MM.1S (cell line): ENCODE data around the gene MOSMO.

Experiments used
- DNase-seq: peaks from one replicate; pipeline ENCODE4 v3.0.0-alpha.2; 2015
- H2AFZ ChIP-seq: fragments of 300-600 bp; sonication (generic); 2 replicates; pipeline ENCODE4 v1.6.0; 2016; ENCODE audit warnings: antibody characterized with exemption, low read length
- H3F3A ChIP-seq: fragments of 300-600 bp; sonication (generic); 2 replicates; pipeline ENCODE4 v1.6.1; 2016; ENCODE audit warnings: mild to moderate bottlenecking, antibody characterized with exemption, low read length, moderate library complexity, mixed read lengths; ENCODE audit not compliant: insufficient read depth
- H3K27ac ChIP-seq: fragments of 300-600 bp; sonication (generic); 2 replicates; pipeline ENCODE4 v1.5.1; 2016; ENCODE audit warnings: mild to moderate bottlenecking, low read length
- H3K27me3 ChIP-seq: fragments of 300-600 bp; sonication (generic); replicated peaks from 2 replicates; pipeline ENCODE4 v1.6.0; 2016; ENCODE audit warnings: low read length; ENCODE audit not compliant: insufficient read depth
- H3K36me3 ChIP-seq: fragments of 300-600 bp; sonication (generic); replicated peaks from 2 replicates; pipeline ENCODE4 v1.6.1; 2016; ENCODE audit warnings: mild to moderate bottlenecking, low read length, mixed read lengths; ENCODE audit not compliant: insufficient read depth
- H3K4me1 ChIP-seq: fragments of 300-600 bp; sonication (generic); 2 replicates; pipeline ENCODE4 v1.6.1; 2016; ENCODE audit warnings: low read length, mixed read lengths
- H3K4me2 ChIP-seq: fragments of 300-600 bp; sonication (generic); 2 replicates; pipeline ENCODE4 v1.6.0; 2016; ENCODE audit warnings: low read depth, low read length
- H3K4me3 ChIP-seq: fragments of 300-600 bp; sonication (generic); 2 replicates; pipeline ENCODE4 v1.5.1; 2016; ENCODE audit warnings: low read length, mixed read lengths
- H3K79me2 ChIP-seq: fragments of 300-600 bp; sonication (generic); 2 replicates; pipeline ENCODE4 v1.6.1; 2016; ENCODE audit warnings: mixed run types, low read length, mixed read lengths
- H3K9ac ChIP-seq: fragments of 300-600 bp; sonication (generic); 2 replicates; pipeline ENCODE4 v1.6.1; 2016; ENCODE audit warnings: low read length, mixed read lengths
- H3K9me2 ChIP-seq: fragments of 300-600 bp; sonication (generic); replicated peaks from 2 replicates; pipeline ENCODE4 v1.6.1; 2016; ENCODE audit warnings: mild to moderate bottlenecking, low read length, mixed read lengths; ENCODE audit not compliant: insufficient read depth
- H3K9me3 ChIP-seq: fragments of 300-600 bp; sonication (generic); replicated peaks from 2 replicates; pipeline ENCODE4 v1.6.1; 2016; ENCODE audit warnings: mild to moderate bottlenecking, low read length, mixed read lengths; ENCODE audit not compliant: insufficient read depth
- H4K20me1 ChIP-seq: fragments of 300-600 bp; sonication (generic); 2 replicates; pipeline ENCODE4 v1.6.1; 2016; ENCODE audit warnings: mild to moderate bottlenecking, low read length, moderate library complexity, mixed read lengths; ENCODE audit not compliant: insufficient read depth
- EZH2 ChIP-seq: fragments of 300-600 bp; sonication (generic); optimal IDR thresholded peaks from 2 replicates; pipeline ENCODE3; 2017; ENCODE audit warnings: low read depth, mild to moderate bottlenecking, antibody characterized with exemption, low read length, mixed read lengths
- EZH2phosphoT487 ChIP-seq: fragments of 300-600 bp; sonication (generic); IDR thresholded peaks from 2 replicates; pipeline ENCODE4 v1.6.1; 2018; ENCODE audit warnings: antibody characterized with exemption, low read length
- TF ChIP-seq, protein P1 (sequence below): fragments of 300-600 bp; sonication (generic); IDR thresholded peaks from 2 replicates; pipeline ENCODE4 v1.5.1; 2016; ENCODE audit warnings: antibody characterized with exemption, low read length, mixed read lengths

MOSMO gene

GRCh38 chr16:21973945-21974344, 34.0 kb upstream of the MOSMO start:
- no peak for DNase-seq
- H4K20me1 ChIP-seq, result no peaks in the 10 kb centered on the region
- 0 out of 2 replicates have a peak, but pooled peaks cover 3% of the 10 kb centered on the region for H3K79me2 ChIP-seq
- H3K27me3 ChIP-seq, result no peaks in the 10 kb centered on the region
- H2AFZ ChIP-seq, result no peak overlapping the region
- H3K9me3 ChIP-seq, result no peaks in the 10 kb centered on the region
- no peak overlapping the region for H3K4me3 ChIP-seq
- H3K36me3 ChIP-seq, result peaks cover 20% of the 10 kb centered on the region; the same call in 1 of the 2 replicates
- H3F3A ChIP-seq, result no peaks in the 10 kb centered on the region
- TF ChIP-seq, protein P1, sequence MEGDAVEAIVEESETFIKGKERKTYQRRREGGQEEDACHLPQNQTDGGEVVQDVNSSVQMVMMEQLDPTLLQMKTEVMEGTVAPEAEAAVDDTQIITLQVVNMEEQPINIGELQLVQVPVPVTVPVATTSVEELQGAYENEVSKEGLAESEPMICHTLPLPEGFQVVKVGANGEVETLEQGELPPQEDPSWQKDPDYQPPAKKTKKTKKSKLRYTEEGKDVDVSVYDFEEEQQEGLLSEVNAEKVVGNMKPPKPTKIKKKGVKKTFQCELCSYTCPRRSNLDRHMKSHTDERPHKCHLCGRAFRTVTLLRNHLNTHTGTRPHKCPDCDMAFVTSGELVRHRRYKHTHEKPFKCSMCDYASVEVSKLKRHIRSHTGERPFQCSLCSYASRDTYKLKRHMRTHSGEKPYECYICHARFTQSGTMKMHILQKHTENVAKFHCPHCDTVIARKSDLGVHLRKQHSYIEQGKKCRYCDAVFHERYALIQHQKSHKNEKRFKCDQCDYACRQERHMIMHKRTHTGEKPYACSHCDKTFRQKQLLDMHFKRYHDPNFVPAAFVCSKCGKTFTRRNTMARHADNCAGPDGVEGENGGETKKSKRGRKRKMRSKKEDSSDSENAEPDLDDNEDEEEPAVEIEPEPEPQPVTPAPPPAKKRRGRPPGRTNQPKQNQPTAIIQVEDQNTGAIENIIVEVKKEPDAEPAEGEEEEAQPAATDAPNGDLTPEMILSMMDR, result no peak
- TF ChIP-seq EZH2phosphoT487 (no peak), EZH2 (no peak)
- no peak overlapping the region for H3K27ac ChIP-seq
- H3K9ac ChIP-seq, result no peak overlapping the region
- no peaks in the 10 kb centered on the region for H3K4me1 ChIP-seq
- H3K4me2 ChIP-seq, result no peak overlapping the region
- H3K9me2 ChIP-seq, result no peaks in the 10 kb centered on the region

GRCh38 chr16:21980032-21980431, 27.9 kb upstream of the MOSMO start:
- TF ChIP-seq, protein P1, result no peak
- TF ChIP-seq EZH2phosphoT487 (no peak), EZH2 (no peak)
- Histone ChIP-seq H3F3A (no peaks in the 10 kb centered on the region), H3K36me3 (peaks cover 38% of the 10 kb centered on the region), H3K27me3 (no peaks in the 10 kb centered on the region), H3K9me2 (no peaks in the 10 kb centered on the region), H3K9me3 (no peaks in the 10 kb centered on the region), H3K4me1 (no peaks in the 10 kb centered on the region), H3K27ac (no peak overlapping the region), H3K4me3 (no peak overlapping the region), H4K20me1 (no peaks in the 10 kb centered on the region), H3K4me2 (no peak overlapping the region), H3K79me2 (no peaks in the 10 kb centered on the region), H2AFZ (no peak overlapping the region), H3K9ac (no peak overlapping the region)
- DNase-seq, result no peak

DNA sequence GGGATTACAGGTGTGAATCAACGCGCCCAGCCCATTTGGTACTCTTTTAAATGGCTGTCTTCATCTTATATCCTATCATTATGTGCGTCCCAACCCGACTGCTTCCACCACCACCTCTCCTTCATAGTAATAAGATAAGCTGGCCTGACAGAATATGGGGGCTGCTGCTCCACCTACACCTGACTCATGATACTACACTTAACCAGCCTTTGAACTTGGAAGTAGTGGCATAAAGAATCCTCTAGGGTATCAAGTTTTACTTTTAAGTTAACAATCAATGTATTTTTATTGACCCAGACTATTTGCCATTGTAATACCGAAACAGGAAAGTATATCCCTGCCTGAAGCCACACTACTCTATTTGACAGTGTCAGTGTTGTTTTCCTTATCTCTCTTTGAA, 25.8 kb upstream of the MOSMO start:
- no peaks in the 10 kb centered on the region for H3K9me3 ChIP-seq
- H2AFZ ChIP-seq, result no peak overlapping the region
- H3K9ac ChIP-seq, result no peak overlapping the region
- H3K4me2 ChIP-seq, result no peak overlapping the region
- H3K79me2 ChIP-seq, result no peaks in the 10 kb centered on the region
- TF ChIP-seq, protein P1, result no peak
- TF ChIP-seq EZH2phosphoT487, result no peak
- no peak for TF ChIP-seq EZH2
- H3K4me3 ChIP-seq, result no peak overlapping the region
- H3F3A ChIP-seq, result no peaks in the 10 kb centered on the region
- no peaks in the 10 kb centered on the region for H3K4me1 ChIP-seq
- H3K9me2 ChIP-seq, result no peaks in the 10 kb centered on the region
- H3K27me3 ChIP-seq, result no peaks in the 10 kb centered on the region
- H3K36me3 ChIP-seq, result peaks cover 32% of the 10 kb centered on the region
- no peak for DNase-seq
- no peak overlapping the region for H3K27ac ChIP-seq
- no peaks in the 10 kb centered on the region for H4K20me1 ChIP-seq
